Kidney (tissue), 14 donors: ENCODE data around the gene MRPS2. TPM values are rescaled to one million over a fixed set of nuclear protein-coding genes. Genes with fewer than 3 reads are reported as not detected.

Experiments used
- DNase-seq, 5 donors: peaks; one replicate each; pipeline ENCODE4 v3.0.0-alpha.2; 2013 to 2020
- FAIRE-seq: peaks from 2 replicates; lab custom pipeline; 2012; peaks lifted over from hg19 to GRCh38; lab: Jason Lieb, UNC
- H3K27ac ChIP-seq, 2 donors: one replicate each; pipeline ENCODE4 v1.7.0; 2013; ENCODE audit warnings: low read depth in 2 of 2, low read length in 2 of 2, inconsistent platforms in 1 of 2
- H3K27me3 ChIP-seq: one replicate; pipeline ENCODE4 v1.7.1; 2013; ENCODE audit warnings: low read length, inconsistent platforms; ENCODE audit not compliant: control insufficient read depth, insufficient read depth
- H3K36me3 ChIP-seq, 3 donors: one replicate each; pipeline versions ENCODE4 v1.7.0 to v1.7.1; 2013; ENCODE audit warnings: low read length in 3 of 3, control low read depth in 1 of 3, inconsistent platforms in 1 of 3; ENCODE audit not compliant: insufficient read depth in 3 of 3, control insufficient read depth in 2 of 3
- H3K4me1 ChIP-seq, 3 donors: one replicate each; pipeline versions ENCODE4 v1.7.0 to v1.7.1; 2013; ENCODE audit warnings: low read length in 3 of 3, inconsistent platforms in 1 of 3, low read depth in 1 of 3; ENCODE audit not compliant: control insufficient read depth in 2 of 3, insufficient read depth in 2 of 3
- H3K4me3 ChIP-seq, 3 donors: one replicate each; pipeline versions ENCODE4 v1.7.0 to v1.8.1; 2013; ENCODE audit warnings: low read length in 3 of 3, control low read depth in 1 of 3, inconsistent platforms in 1 of 3
- H3K9ac ChIP-seq, 3 donors: one replicate each; pipeline versions ENCODE4 v1.7.0 to v1.7.1; 2013; ENCODE audit warnings: low read length in 3 of 3, control low read depth in 1 of 3, inconsistent platforms in 1 of 3
- H3K9me3 ChIP-seq, 3 donors: one replicate each; pipeline versions ENCODE4 v1.7.0 to v1.7.1; 2013; ENCODE audit warnings: low read length in 3 of 3, control low read depth in 1 of 3, inconsistent platforms in 1 of 3; ENCODE audit not compliant: control insufficient read depth in 2 of 3, insufficient read depth in 1 of 3
- intact Hi-C: fragments of 100-400 bp; cut with DNase I; formaldehyde crosslinking; loops from one replicate; pipeline ENCODE4 v1.11.1; 2022
- polyA plus RNA-seq: library from polyadenylated mRNA; stranded (reverse); fragments of 350-450 nt; fragmentation: Illumina TruSeq; extraction: RNeasy Lipid Tissue Mini Kit (QIAGEN cat#74804); gene quantifications from one replicate; pipeline ENCODE4 v1.2.3, GENCODE V29; 2014; ENCODE audit warnings: low read depth, low replicate concordance; ENCODE audit not compliant: insufficient read depth
- total RNA-seq: library from RNA; stranded (reverse); fragmentation: NEBNext Ultra II Directional; extraction: Animal tissue kit (Norgen Biotek cat#: 25700); gene quantifications from one replicate; pipeline ENCODE4 v1.2.1, GENCODE V29; 2021
- TF ChIP-seq, protein P1 (sequence below): IDR thresholded peaks from 3 replicates; pipeline ENCODE4 v1.5.1; 2012; ENCODE audit warnings: mild to moderate bottlenecking, moderate library complexity, borderline replicate concordance; ENCODE audit not compliant: insufficient read depth; ENCODE audit errors: extremely low read depth
- donor health status: control.
- donor health status: control.
- donor health status: control.
- donor health status: control.
- donor health status: control.
- donor health status: DM: yes; HTN: yes; CAD: no.
- donor health status: Normal renal cell carcinoma (clear cell type).

MRPS2 gene
- total and polyA plus RNA-seq, 2 donors from 2014 or later: 29.1 to 92.7 TPM

DNA sequence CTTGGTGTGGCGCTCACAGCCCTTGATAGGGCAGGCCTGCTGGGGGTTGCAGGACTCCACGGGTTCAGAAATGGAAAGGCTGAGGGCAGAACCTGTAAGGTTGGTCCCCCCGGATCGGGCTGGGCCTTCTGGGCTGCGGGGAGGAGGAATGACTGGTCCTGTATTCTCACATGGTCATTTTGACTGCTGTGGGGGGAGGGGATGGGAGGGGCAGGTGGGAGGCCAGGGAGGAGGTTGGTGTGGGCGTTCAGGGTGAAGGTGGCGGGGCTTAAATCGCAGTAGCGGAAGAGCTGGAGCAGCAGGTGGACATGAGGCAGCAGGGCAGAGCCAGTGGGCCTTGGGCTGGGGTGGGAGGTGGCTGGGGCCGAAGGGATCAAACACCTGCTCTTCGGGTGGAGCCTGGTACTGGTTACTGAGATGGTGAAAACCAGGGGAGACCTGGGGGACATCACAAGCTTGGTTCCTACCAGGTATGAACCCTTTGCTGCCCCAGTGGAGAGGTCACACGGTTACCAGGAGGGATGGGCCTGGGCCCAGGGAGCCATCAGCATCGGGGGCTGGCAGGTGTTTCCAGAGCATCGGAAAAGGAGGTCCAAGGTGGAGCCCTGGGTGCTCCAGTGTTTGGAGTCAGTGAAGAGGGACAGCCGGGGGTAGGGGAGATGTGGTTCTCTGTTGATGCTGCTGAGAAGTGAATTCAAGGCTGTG is 1.8 kb downstream of the MRPS2 start:
- no peak overlapping the region for H3K9ac ChIP-seq
- peaks cover 0 to 12% (median 12%) of the 10 kb centered on the region in 3 donors for H3K36me3 ChIP-seq
- no peak overlapping the region for H3K4me3 ChIP-seq
- no peaks in the 10 kb centered on the region for H3K27me3 ChIP-seq
- H3K27ac ChIP-seq: no peak overlapping the region
- intact Hi-C loops: no loop called here
- TF ChIP-seq, protein P1, sequence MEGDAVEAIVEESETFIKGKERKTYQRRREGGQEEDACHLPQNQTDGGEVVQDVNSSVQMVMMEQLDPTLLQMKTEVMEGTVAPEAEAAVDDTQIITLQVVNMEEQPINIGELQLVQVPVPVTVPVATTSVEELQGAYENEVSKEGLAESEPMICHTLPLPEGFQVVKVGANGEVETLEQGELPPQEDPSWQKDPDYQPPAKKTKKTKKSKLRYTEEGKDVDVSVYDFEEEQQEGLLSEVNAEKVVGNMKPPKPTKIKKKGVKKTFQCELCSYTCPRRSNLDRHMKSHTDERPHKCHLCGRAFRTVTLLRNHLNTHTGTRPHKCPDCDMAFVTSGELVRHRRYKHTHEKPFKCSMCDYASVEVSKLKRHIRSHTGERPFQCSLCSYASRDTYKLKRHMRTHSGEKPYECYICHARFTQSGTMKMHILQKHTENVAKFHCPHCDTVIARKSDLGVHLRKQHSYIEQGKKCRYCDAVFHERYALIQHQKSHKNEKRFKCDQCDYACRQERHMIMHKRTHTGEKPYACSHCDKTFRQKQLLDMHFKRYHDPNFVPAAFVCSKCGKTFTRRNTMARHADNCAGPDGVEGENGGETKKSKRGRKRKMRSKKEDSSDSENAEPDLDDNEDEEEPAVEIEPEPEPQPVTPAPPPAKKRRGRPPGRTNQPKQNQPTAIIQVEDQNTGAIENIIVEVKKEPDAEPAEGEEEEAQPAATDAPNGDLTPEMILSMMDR: no peak
- peak in 1 of 5 donors; percentile 54 for DNase-seq
- peaks cover 0 to 15% (median 8%) of the 10 kb centered on the region in 3 donors for H3K4me1 ChIP-seq
- FAIRE-seq: no peak
- H3K9me3 ChIP-seq: no peaks in the 10 kb centered on the region

DNA sequence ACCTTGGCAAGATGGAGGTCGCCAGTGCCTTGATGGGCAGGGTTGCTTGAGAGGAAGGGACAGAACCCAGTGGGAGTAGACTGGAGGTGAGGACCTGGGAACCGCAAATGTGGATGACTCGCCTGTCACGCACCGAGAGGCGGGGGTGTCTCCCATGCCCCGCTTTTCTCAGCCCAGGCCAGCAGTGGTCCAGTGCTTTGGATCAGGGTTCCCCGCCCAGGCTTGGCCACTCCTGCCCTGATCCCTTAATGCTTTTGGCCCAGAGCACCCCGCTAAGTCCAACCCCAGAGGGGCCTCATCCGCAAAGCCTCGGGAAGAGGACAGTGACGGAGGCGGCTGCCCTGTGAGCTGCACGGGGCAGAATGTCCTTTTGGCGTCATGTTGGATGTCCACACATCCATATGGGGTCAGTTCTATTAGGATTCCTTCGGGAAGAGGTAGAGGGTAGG is 2.4 kb downstream of the MRPS2 start:
- no peaks in the 10 kb centered on the region for H3K27me3 ChIP-seq
- intact Hi-C loops: no loop called here
- peaks cover 0 to 12% (median 12%) of the 10 kb centered on the region in 3 donors for H3K36me3 ChIP-seq
- FAIRE-seq (no peak), DNase-seq (peak in 1 of 5 donors; percentile 65)
- no peak overlapping the region for H3K27ac ChIP-seq
- H3K9ac ChIP-seq: no peak overlapping the region
- H3K9me3 ChIP-seq: no peaks in the 10 kb centered on the region
- H3K4me1 ChIP-seq: peaks cover 0 to 15% (median 8%) of the 10 kb centered on the region in 3 donors
- H3K4me3 ChIP-seq: no peak overlapping the region
- TF ChIP-seq, protein P1: no peak

DNA sequence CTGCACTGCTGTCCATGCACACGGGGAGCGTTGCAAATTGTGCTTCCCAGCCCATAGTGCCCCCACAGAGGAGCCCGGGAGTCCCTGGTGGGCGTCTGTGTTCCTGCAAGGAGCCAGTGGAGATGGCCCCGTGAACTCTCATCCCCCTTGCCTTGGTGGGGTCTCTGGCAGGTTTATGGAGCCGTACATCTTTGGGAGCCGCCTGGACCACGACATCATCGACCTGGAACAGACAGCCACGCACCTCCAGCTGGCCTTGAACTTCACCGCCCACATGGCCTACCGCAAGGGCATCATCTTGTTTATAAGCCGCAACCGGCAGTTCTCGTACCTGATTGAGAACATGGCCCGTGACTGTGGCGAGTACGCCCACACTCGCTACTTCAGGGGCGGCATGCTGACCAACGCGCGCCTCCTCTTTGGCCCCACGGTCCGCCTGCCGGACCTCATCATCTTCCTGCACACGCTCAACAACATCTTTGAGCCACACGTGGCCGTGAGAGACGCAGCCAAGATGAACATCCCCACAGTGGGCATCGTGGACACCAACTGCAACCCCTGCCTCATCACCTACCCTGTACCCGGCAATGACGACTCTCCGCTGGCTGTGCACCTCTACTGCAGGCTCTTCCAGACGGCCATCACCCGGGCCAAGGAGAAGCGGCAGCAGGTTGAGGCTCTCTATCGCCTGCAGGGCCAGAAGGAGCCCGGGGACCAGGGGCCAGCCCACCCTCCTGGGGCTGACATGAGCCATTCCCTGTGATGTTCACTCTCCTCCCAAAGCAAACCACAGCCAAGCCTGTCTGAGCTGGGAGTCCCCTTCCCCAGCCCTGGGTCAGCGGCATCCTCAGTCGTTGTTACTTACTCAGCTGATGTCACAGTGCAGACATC is 3.1 kb downstream of the MRPS2 start:
- Histone ChIP-seq H3K4me3 (no peak overlapping the region), H3K27ac (no peak overlapping the region), H3K4me1 (peaks cover 0 to 15% (median 8%) of the 10 kb centered on the region in 3 donors), H3K9me3 (no peaks in the 10 kb centered on the region), H3K36me3 (peaks cover 0 to 12% (median 12%) of the 10 kb centered on the region in 3 donors), H3K27me3 (no peaks in the 10 kb centered on the region), H3K9ac (no peak overlapping the region)
- peak in 1 of 5 donors; percentile 54 for DNase-seq
- FAIRE-seq: no peak
- TF ChIP-seq, protein P1: no peak
- intact Hi-C loops: no loop called here
